PC-9 (cell line): Measurements from ENCODE around the gene GFPT2. TPM values are rescaled to one million over a fixed set of nuclear protein-coding genes. Genes with fewer than 3 reads are reported as not detected.

ENCODE experiments used
- BruUV-seq: library from RNA; stranded (reverse); fragments of 400-500 nt; replicated peaks from 2 replicates; lab custom pipeline; 2021; lab: Mats Ljungman, UMichigan
- CTCF ChIA-PET: fragments of 300-600 bp; sonication (Branson Sonifier 250); formaldehyde crosslinking; loops from one replicate; lab custom pipeline; 2022; ENCODE audit warnings: antibody characterized with exemption; lab: Charles Lee
- POLR2A ChIA-PET: fragments of 300-600 bp; sonication (Branson Sonifier 250); formaldehyde crosslinking; loops from one replicate; lab custom pipeline; 2022; ENCODE audit warnings: antibody characterized with exemption; ENCODE audit not compliant: unreplicated experiment; lab: Charles Lee
- DNase-seq, 2 experiments: peaks; one replicate each; pipeline versions ENCODE4 v3.0.0 to v3.0.0-alpha.2; 2015 to 2022; ENCODE audit warnings: mixed read lengths in 1 of 2
- H2AFZ ChIP-seq: fragments of 200-600 bp; sonication (generic); 2 replicates; pipeline ENCODE4 v1.8.1; 2017; ENCODE audit warnings: antibody characterized with exemption
- H3F3A ChIP-seq: fragments of 200-600 bp; sonication (generic); 2 replicates; pipeline ENCODE4 v1.8.1; 2017; ENCODE audit warnings: antibody characterized with exemption, mild to moderate bottlenecking, low read depth; ENCODE audit not compliant: insufficient read depth
- H3K27ac ChIP-seq: fragments of 200-600 bp; sonication (generic); 2 replicates; pipeline ENCODE4 v1.6.1; 2016; ENCODE audit warnings: mixed run types
- H3K27me3 ChIP-seq: fragments of 200-600 bp; sonication (generic); 2 replicates; pipeline ENCODE4 v1.6.1; 2016; ENCODE audit warnings: low read depth, mixed run types; ENCODE audit not compliant: insufficient read depth
- H3K36me3 ChIP-seq: fragments of 200-600 bp; sonication (generic); 2 replicates; pipeline ENCODE4 v1.6.1; 2016; ENCODE audit warnings: low read depth, mixed run types
- H3K4me1 ChIP-seq: fragments of 200-600 bp; sonication (generic); replicated peaks from 2 replicates; pipeline ENCODE4 v1.6.1; 2016; ENCODE audit warnings: mixed run types; ENCODE audit not compliant: insufficient read depth
- H3K4me2 ChIP-seq: fragments of 200-600 bp; sonication (generic); 2 replicates; pipeline ENCODE4 v1.6.1; 2017; ENCODE audit warnings: mixed run types
- H3K4me3 ChIP-seq: fragments of 200-600 bp; sonication (generic); 2 replicates; pipeline ENCODE4 v1.6.1; 2016; ENCODE audit warnings: mixed run types
- H3K79me2 ChIP-seq: fragments of 200-600 bp; sonication (generic); 2 replicates; pipeline ENCODE4 v1.6.1; 2017; ENCODE audit warnings: low read depth, mixed run types
- H3K9me2 ChIP-seq: fragments of 200-600 bp; sonication (generic); 2 replicates; pipeline ENCODE4 v1.8.1; 2017; ENCODE audit warnings: mild to moderate bottlenecking; ENCODE audit not compliant: insufficient read depth
- H3K9me3 ChIP-seq: fragments of 200-600 bp; sonication (generic); 2 replicates; pipeline ENCODE4 v1.8.1; 2016; ENCODE audit warnings: low read depth; ENCODE audit not compliant: insufficient read depth
- H4K20me1 ChIP-seq: fragments of 200-600 bp; sonication (generic); 2 replicates; pipeline ENCODE4 v1.8.1; 2017; ENCODE audit not compliant: insufficient read depth
- CTCF ChIP-seq: fragments of 200-600 bp; sonication (generic); conservative IDR thresholded peaks from 2 replicates; pipeline ENCODE4 v1.6.1; 2017; ENCODE audit warnings: mixed run types, antibody characterized with exemption, mild to moderate bottlenecking, moderate library complexity
- EZH2 ChIP-seq: fragments of 200-600 bp; sonication (generic); IDR thresholded peaks from 2 replicates; pipeline ENCODE4 v1.8.0; 2017; ENCODE audit warnings: antibody characterized with exemption, low read depth
- intact Hi-C: fragments of 100-400 bp; cut with micrococcal nuclease; formaldehyde crosslinking; loops from one replicate; pipeline ENCODE4 v1.10.0; 2022; ENCODE audit not compliant: unreplicated experiment
- total RNA-seq: library from RNA; stranded (reverse); gene quantifications from 2 replicates; pipeline ENCODE4 v1.2.3, GENCODE V29; 2021

Gene GFPT2
- total RNA-seq, 1 experiment from 2014 or later, result 22.5 TPM

- CTCF ChIA-PET, result interaction anchor here (0.6 to 1.1 kb wide), 4 partner anchors 12 to 41 kb away, joined by 3 to 6 read pairs (median 3); no protein-coding TSS in a partner anchor
- TF ChIP-seq EZH2 (no peak), CTCF (no peak)
- Histone ChIP-seq H3K4me2 (peak overlapping the region; percentile 18; the same call in 1 of the 2 replicates), H3K4me1 (peaks cover 22% of the 10 kb centered on the region), H3K27me3 (no peaks in the 10 kb centered on the region), H3K79me2 (peaks cover 48% of the 10 kb centered on the region), H3K4me3 (no peak overlapping the region), H3K36me3 (peaks cover 8% of the 10 kb centered on the region), H3K27ac (no peak overlapping the region), H3F3A (peaks cover 11% of the 10 kb centered on the region; the same call in 1 of the 2 replicates), H4K20me1 (no peaks in the 10 kb centered on the region), H3K9me2 (no peaks in the 10 kb centered on the region), H3K9me3 (no peaks in the 10 kb centered on the region), H2AFZ (no peak overlapping the region)
- intact Hi-C loops, result no loop called here
- no TSS peak for BruUV-seq
- POLR2A ChIA-PET, result interaction anchor here (0.6 to 0.8 kb wide), 4 partner anchors 12 to 317 kb away, joined by 3 to 5 read pairs (median 4); no protein-coding TSS in a partner anchor
- peak; percentile 74 to 80 for DNase-seq
Measured at GRCh38 chr5:180289433-180289832, 63.7 kb downstream of the GFPT2 start.

- H3K4me2 ChIP-seq, result no peak overlapping the region
- no peaks in the 10 kb centered on the region for H3K9me3 ChIP-seq
- H3K27ac ChIP-seq, result no peak overlapping the region
- peaks cover 8% of the 10 kb centered on the region for H3K36me3 ChIP-seq
- peaks cover 19% of the 10 kb centered on the region for H3K4me1 ChIP-seq
- ChIA-PET CTCF (no interaction called here), POLR2A (no interaction called here)
- H3K79me2 ChIP-seq, result peaks cover 50% of the 10 kb centered on the region
- H3K27me3 ChIP-seq, result no peaks in the 10 kb centered on the region
- intact Hi-C loops, result no loop called here
- no TSS peak for BruUV-seq
- H3K9me2 ChIP-seq, result no peaks in the 10 kb centered on the region
- no peak overlapping the region for H2AFZ ChIP-seq
- H4K20me1 ChIP-seq, result no peaks in the 10 kb centered on the region
- 0 out of 2 replicates have a peak, but pooled peaks cover 8% of the 10 kb centered on the region for H3F3A ChIP-seq
- no peak overlapping the region for H3K4me3 ChIP-seq
- DNase-seq, result no peak
- TF ChIP-seq CTCF (no peak), EZH2 (no peak)
Measured at GRCh38 chr5:180287868-180288267, 65.3 kb downstream of the GFPT2 start.

- Histone ChIP-seq H3K36me3 (peaks cover 8% of the 10 kb centered on the region), H3K4me2 (no peak overlapping the region), H3K4me1 (peaks cover 19% of the 10 kb centered on the region), H3K27me3 (no peaks in the 10 kb centered on the region), H3K9me2 (no peaks in the 10 kb centered on the region), H3K9me3 (no peaks in the 10 kb centered on the region), H3K79me2 (peaks cover 48% of the 10 kb centered on the region), H3F3A (0 out of 2 replicates have a peak, but pooled peaks cover 8% of the 10 kb centered on the region), H4K20me1 (no peaks in the 10 kb centered on the region), H3K4me3 (no peak overlapping the region), H3K27ac (no peak overlapping the region), H2AFZ (no peak overlapping the region)
- POLR2A ChIA-PET, result no interaction called here
- BruUV-seq, result no TSS peak
- intact Hi-C loops, result no loop called here
- TF ChIP-seq EZH2, result no peak
- TF ChIP-seq CTCF, result no peak
- CTCF ChIA-PET, result no interaction called here
- no peak for DNase-seq
Measured at GRCh38 chr5:180287404-180287803, 65.7 kb downstream of the GFPT2 start.
